NOMO-1 treated with dmso at 0.1 percent for 144 hours (cell line): ENCODE data around the gene AHDC1.

ENCODE experiments used
- DNase-seq: peaks from one replicate; lab custom pipeline; 2025; ENCODE audit not compliant: unreplicated experiment; lab: John Stamatoyannopoulos, UW

AHDC1 gene

GRCh38 chr1:27536010-27536757, 67.8 kb downstream of the AHDC1 start:
- DNase-seq, result no peak

- DNase-seq, result no peak
Observed at GRCh38 chr1:27535386-27535785, 68.6 kb downstream of the AHDC1 start.

- DNase-seq, result no peak
Observed at GRCh38 chr1:27531959-27532685, 71.8 kb downstream of the AHDC1 start.

DNA sequence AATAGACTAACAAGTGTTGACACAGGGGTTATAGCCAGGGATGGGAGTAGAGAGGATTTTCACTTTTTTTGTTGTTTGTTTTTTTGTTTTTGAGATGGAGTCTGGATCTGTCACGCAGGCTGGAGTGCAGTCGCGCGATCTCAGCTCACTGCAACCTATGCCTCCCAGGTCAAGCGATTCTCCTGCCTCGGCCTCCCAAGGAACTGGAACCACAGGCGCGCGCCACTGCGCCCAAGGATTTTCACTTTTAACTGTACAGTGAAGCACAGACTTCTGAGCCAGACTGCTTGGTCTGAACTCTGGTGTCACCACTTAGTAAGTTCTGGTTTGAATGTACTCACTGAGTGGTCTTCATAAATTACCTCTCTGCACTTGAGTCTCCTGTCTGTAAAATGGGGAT, 73.8 kb downstream of the AHDC1 start:
- no peak for DNase-seq

GRCh38 chr1:27529704-27530018, 74.3 kb downstream of the AHDC1 start:
- DNase-seq, result no peak

DNA sequence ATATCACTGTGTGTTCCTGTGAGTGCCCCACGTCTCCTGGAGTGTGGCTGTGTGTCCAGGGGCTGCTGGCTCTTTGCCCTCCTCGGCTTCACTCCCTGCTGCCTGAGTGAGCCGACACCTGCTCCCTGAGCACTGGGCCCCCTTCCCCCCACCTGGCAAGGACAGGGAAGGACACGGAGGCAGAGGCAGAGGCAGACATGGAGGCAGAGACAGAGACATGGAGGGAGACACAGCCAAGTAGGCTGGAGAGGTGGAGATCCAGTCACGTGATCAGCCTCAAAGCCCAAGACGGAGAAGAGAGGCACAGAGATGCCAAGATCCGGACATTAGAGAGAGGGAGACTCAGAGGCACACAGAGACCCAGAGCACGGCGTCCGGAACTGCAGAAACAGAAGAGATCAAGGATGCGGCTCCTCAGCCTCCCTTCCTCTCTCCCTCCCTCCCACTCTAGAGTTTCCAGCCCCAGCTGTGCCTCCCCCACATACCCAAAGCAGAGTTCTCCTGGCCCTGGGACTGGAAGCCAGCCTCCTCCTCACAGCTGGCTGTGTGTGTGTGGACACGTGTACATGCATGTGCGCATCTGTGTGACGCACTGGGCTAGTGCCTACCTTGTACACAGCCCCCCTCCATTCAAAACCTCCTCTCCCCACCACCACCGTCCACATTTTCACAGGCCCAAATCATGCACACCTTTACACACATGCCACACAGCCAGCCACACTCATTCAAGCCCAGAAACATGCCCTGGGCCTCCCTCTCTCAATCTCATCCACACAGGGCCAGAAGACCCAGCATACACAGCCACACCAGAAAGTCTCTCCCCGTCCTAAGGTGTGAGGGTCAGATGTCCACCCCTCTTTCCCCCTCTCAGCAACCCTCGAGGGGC, 74.9 kb downstream of the AHDC1 start:
- DNase-seq, result no peak

GRCh38 chr1:27527890-27528817, 75.8 kb downstream of the AHDC1 start:
- DNase-seq, result no peak

DNA sequence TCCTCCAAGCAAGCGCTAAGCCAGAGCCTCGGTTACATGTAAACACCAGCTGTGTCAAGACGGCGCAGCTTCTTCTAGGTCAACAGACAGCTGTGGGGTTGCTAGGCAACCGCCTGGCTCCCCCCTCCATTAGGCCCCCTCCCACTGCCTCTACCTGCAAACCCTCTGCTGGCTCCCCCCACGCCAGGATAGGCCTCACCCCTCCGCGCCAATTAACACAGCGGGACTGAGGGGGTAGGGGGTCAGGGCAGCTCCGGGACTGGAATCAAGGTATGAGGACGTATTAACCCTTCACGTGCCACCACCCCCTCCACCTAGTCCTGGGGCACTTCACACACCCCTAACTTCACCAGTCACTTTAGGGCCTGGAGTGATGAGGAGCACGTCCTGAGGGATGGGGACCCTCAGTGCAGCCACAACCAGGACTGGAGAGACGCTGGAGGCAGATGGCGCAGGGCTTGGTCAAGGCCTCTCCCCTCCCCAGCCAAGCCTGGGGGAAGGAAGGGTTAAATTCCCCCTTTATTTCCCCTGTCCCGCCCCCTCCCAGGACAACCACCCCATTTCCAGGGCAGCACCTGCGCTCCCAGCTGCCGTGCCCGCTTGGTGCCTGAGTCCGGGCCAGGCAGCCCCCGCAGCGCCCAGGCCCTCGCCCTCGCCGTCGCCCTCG, 76.6 kb downstream of the AHDC1 start:
- no peak for DNase-seq

DNA sequence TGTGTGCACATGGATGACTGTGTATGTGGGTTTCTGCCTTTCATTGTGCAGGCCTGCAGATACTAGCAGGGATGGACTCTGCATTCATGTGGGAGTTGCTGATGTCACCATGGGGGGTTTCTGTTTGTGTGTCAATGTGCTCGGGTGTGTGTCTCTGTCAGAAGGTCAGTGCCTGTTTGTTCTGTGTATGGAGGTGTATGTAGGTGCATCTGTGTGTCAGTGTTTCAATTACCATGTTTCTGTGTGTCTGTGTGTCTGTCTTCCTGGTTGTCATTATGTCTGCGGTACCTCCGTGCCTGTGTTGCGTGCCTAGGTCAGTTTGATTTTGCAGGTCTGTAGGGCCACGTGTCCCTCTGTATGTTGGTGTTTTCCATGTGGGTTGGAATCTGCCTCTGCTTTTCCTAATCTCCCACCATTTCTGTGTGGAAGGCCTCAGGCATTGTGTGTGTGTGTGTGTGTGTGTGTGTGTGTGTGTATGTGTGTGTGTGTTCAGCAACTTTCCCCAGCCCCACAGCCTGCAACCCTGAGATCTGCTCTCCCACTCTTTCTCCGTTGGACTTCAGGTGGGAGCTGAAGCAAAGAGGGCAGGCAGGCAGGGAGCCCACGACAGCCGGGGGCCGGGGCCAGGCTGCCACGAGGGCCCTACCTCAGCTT, 77.2 kb downstream of the AHDC1 start:
- DNase-seq, result no peak

- DNase-seq, result peak; percentile 96
Observed at GRCh38 chr1:27525296-27526272, 78.4 kb downstream of the AHDC1 start.

GRCh38 chr1:27523337-27524020, 80.5 kb downstream of the AHDC1 start:
- no peak for DNase-seq

GRCh38 chr1:27522432-27523336, 81.3 kb downstream of the AHDC1 start:
- no peak for DNase-seq

DNA sequence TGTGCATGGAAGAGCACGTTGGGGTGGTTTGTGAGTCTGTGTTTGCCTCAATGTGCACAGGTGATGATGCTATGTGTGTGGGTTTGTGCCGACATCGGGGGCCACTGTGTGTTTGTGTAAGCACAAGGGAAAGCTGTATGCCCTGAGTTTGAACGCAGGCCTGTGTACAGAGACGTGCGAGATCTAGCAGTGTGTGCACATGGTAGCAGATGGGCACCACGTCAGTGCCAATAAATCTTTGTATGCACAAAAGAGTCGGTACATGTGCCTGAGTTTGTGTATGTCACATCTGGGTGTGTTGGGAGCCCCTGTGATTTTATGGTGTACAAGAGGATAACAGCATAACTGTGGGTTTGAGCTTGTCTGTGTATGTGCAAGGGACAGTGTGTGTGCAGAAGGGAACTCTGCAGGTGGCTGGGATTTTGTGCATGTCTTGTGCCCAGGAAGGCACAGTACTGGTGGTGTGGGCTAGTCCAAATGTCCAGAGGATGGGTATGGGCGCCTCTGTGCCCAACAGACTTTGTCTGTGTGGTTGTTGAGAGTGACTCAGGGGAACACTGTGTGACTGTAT, 82.0 kb downstream of the AHDC1 start:
- DNase-seq, result no peak

- no peak for DNase-seq
Observed at GRCh38 chr1:27521336-27521831, 82.6 kb downstream of the AHDC1 start.

DNA sequence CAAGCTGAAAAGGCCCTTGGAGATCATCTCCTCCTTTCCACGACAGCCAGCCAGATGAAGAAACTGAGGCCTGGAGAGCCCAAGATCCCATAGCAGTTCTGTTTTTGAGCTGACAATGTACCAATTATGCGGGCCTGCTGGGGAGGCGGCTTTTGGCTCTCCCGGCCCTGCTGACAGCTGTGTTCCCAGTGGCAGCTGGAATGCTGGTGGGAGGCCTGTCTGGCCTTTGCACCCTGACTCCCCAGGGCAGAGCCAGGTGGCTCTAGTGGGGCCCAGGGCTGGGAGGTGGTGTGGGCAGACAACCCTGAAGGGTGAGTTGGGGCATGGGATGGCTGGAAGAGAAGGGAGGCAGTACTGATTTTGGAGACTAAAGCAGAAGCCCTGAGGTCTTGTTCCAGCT, 83.3 kb downstream of the AHDC1 start:
- DNase-seq, result no peak
